NT2/D1 (cell line): Measurements from ENCODE around the gene FOXO3.

Experiments used
- YY1 ChIP-seq: IDR thresholded peaks from 2 replicates; pipeline ENCODE4 v1.6.1; 2011; ENCODE audit not compliant: insufficient read length, insufficient read depth
- ZNF274 ChIP-seq: IDR thresholded peaks from 2 replicates; pipeline ENCODE4 v1.6.1; 2011; ENCODE audit warnings: mild to moderate bottlenecking, low read depth, low read length

- TF ChIP-seq YY1 (no peak), ZNF274 (no peak)
Measured at GRCh38 chr6:108650781-108651180, 90.1 kb downstream of the FOXO3 start.
